Trophoblast cell (in vitro differentiated cells and primary cell): ENCODE data around the gene CHD6.
A peak's percentile ranks its signal among the peaks of the same experiment; 100 is the strongest.

Source experiments
- DNase-seq, 2 donors: peaks; one replicate each; pipeline ENCODE4 v3.0.0-alpha.2; 2016
- H2AFZ ChIP-seq: 2 replicates; pipeline ENCODE4 v1.6.1; 2013; ENCODE audit warnings: low read length, moderate library complexity, mild to moderate bottlenecking; ENCODE audit not compliant: insufficient read depth, poor library complexity
- H2AK5ac ChIP-seq: 2 replicates; pipeline ENCODE4 v1.6.1; 2013; ENCODE audit warnings: mild to moderate bottlenecking, low read length
- H2BK120ac ChIP-seq: 2 replicates; pipeline ENCODE4 v1.6.1; 2013; ENCODE audit warnings: low read length, mild to moderate bottlenecking, moderate library complexity; ENCODE audit not compliant: insufficient read depth, poor library complexity
- H2BK12ac ChIP-seq: 2 replicates; pipeline ENCODE4 v1.6.1; 2013; ENCODE audit warnings: mild to moderate bottlenecking, low read length, moderate library complexity
- H2BK5ac ChIP-seq: 2 replicates; pipeline ENCODE4 v1.6.1; 2013; ENCODE audit warnings: low read length, low read depth, moderate library complexity, mild to moderate bottlenecking; ENCODE audit not compliant: poor library complexity
- H3K14ac ChIP-seq: 2 replicates; pipeline ENCODE4 v1.6.1; 2013; ENCODE audit warnings: mild to moderate bottlenecking, low read length
- H3K18ac ChIP-seq: 2 replicates; pipeline ENCODE4 v1.6.1; 2013; ENCODE audit warnings: mild to moderate bottlenecking, low read length
- H3K23ac ChIP-seq: 2 replicates; pipeline ENCODE4 v1.6.1; 2013; ENCODE audit warnings: low read length
- H3K27ac ChIP-seq: 2 replicates; pipeline ENCODE4 v1.5.1; 2013; ENCODE audit warnings: low read depth, mild to moderate bottlenecking, inconsistent platforms, low read length, moderate library complexity
- H3K27me3 ChIP-seq: 2 replicates; pipeline ENCODE4 v1.6.1; 2013; ENCODE audit warnings: inconsistent platforms, mild to moderate bottlenecking, low read length, moderate library complexity; ENCODE audit not compliant: insufficient read depth
- H3K36me3 ChIP-seq, 2 experiments: 1 replicate in 1 of 2; 2 replicates in 1 of 2; pipeline ENCODE4 v1.6.1; 2013; ENCODE audit warnings: low read length in 2 of 2, mild to moderate bottlenecking in 2 of 2, moderate library complexity in 1 of 2; ENCODE audit not compliant: insufficient read depth in 2 of 2, control insufficient read depth in 1 of 2
- H3K4ac ChIP-seq: 2 replicates; pipeline ENCODE4 v1.6.1; 2013; ENCODE audit warnings: low read depth, mild to moderate bottlenecking, low read length, moderate library complexity
- H3K4me1 ChIP-seq, 2 experiments: 1 replicate in 1 of 2; 2 replicates in 1 of 2; pipeline ENCODE4 v1.6.1; 2013; ENCODE audit warnings: low read length in 2 of 2, mild to moderate bottlenecking in 2 of 2, moderate library complexity in 1 of 2; ENCODE audit not compliant: insufficient read depth in 2 of 2, control insufficient read depth in 1 of 2
- H3K4me2 ChIP-seq: 2 replicates; pipeline ENCODE4 v1.6.1; 2013; ENCODE audit warnings: inconsistent platforms, mild to moderate bottlenecking, low read length, moderate library complexity
- H3K4me3 ChIP-seq: 2 replicates; pipeline ENCODE4 v1.5.1; 2013; ENCODE audit warnings: mild to moderate bottlenecking, low read depth, low read length, inconsistent platforms
- H3K79me1 ChIP-seq: one replicate; pipeline ENCODE4 v1.6.1; 2013; ENCODE audit warnings: low read length
- H3K79me2 ChIP-seq: 2 replicates; pipeline ENCODE4 v1.6.1; 2013; ENCODE audit warnings: low read length, mild to moderate bottlenecking; ENCODE audit not compliant: control insufficient read depth, insufficient read depth, poor library complexity
- H3K9ac ChIP-seq: 2 replicates; pipeline ENCODE4 v1.6.1; 2013; ENCODE audit warnings: mild to moderate bottlenecking, low read length
- H3K9me3 ChIP-seq: 2 replicates; pipeline ENCODE4 v1.6.1; 2013; ENCODE audit warnings: low read depth, mild to moderate bottlenecking, control low read depth, inconsistent platforms, low read length; ENCODE audit not compliant: insufficient read depth
- H4K12ac ChIP-seq: 2 replicates; pipeline ENCODE4 v1.6.1; 2013; ENCODE audit warnings: low read depth, mild to moderate bottlenecking, low read length, moderate library complexity
- H4K8ac ChIP-seq: 2 replicates; pipeline ENCODE4 v1.6.1; 2013; ENCODE audit warnings: low read depth, mild to moderate bottlenecking, low read length, moderate library complexity
- H4K91ac ChIP-seq: one replicate; pipeline ENCODE4 v1.6.1; 2013; ENCODE audit warnings: low read depth, mild to moderate bottlenecking, low read length, moderate library complexity
- WGBS: extraction: QIAGEN DNeasy Blood & Tissue Kit; methylation state at CpG from one replicate; pipeline ENCODE4 v1.1.7; 2013; ENCODE audit warnings: missing lambda C conversion rate; ENCODE audit not compliant: insufficient read length, insufficient coverage; ENCODE audit errors: extremely low coverage; 5-methylcytosine and 5-hydroxymethylcytosine counted together

Gene CHD6

DNA sequence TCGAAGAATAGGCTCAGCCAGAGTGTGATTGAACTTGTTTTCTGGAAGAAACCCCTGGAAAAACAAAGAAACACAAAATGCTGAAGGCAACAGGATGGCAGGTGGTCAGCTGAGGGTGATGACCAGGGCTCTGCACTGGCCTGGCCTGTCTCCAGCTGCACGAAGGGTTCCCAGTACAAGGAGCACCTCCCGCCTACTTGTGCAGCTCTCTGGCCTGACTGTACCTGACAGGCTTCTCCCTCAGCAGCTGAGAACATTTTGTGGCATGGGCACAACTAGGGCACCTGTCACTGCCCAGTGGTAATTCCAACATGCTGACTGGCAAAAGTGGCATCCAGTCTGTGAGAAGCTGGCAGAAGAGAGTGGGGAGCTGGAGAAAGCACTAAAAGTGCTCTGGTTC is 212.7 kb downstream of the CHD6 start:
- WGBS, result no CpG with 5 or more reads among the region's 3 CpGs

GRCh38 chr20:41403604-41404003 is 214.6 kb downstream of the CHD6 start:
- no peaks in the 10 kb centered on the region for H3K79me2 ChIP-seq
- no peaks in the 10 kb centered on the region for H3K27me3 ChIP-seq
- H3K9me3 ChIP-seq, result peaks cover 1% of the 10 kb centered on the region
- H3K4me3 ChIP-seq, result no peak overlapping the region
- no peak overlapping the region for H4K8ac ChIP-seq
- H3K4me2 ChIP-seq, result no peak overlapping the region
- H2AFZ ChIP-seq, result no peak overlapping the region
- H3K27ac ChIP-seq, result no peak overlapping the region
- H3K23ac ChIP-seq, result no peak overlapping the region
- no peak overlapping the region for H2BK120ac ChIP-seq
- H2BK12ac ChIP-seq, result no peak overlapping the region
- no peak overlapping the region for H3K4ac ChIP-seq
- no peak overlapping the region for H2BK5ac ChIP-seq
- H3K14ac ChIP-seq, result no peak overlapping the region
- H3K36me3 ChIP-seq, result peaks cover 18 to 34% of the 10 kb centered on the region in 2 experiments
- DNase-seq, result no peak
- WGBS, result no CpG with 5 or more reads among the region's 12 CpGs
- H4K91ac ChIP-seq, result no peak overlapping the region
- H3K9ac ChIP-seq, result no peak overlapping the region
- no peak overlapping the region for H4K12ac ChIP-seq
- H3K79me1 ChIP-seq, result peaks cover 4% of the 10 kb centered on the region
- H2AK5ac ChIP-seq, result no peak overlapping the region
- H3K18ac ChIP-seq, result no peak overlapping the region
- H3K4me1 ChIP-seq, result peaks cover 12 to 17% of the 10 kb centered on the region in 2 experiments

More for the DNA sequence above, 212.7 kb downstream of the CHD6 start:
- no peak overlapping the region for H4K8ac ChIP-seq
- H4K91ac ChIP-seq, result no peak overlapping the region
- H3K9ac ChIP-seq, result no peak overlapping the region
- no peaks in the 10 kb centered on the region for H3K27me3 ChIP-seq
- no peak overlapping the region for H3K4ac ChIP-seq
- no peak overlapping the region for H2BK5ac ChIP-seq
- H2AK5ac ChIP-seq, result no peak overlapping the region
- H3K79me2 ChIP-seq, result no peaks in the 10 kb centered on the region
- no peak overlapping the region for H2BK12ac ChIP-seq
- H4K12ac ChIP-seq, result no peak overlapping the region
- H3K4me2 ChIP-seq, result no peak overlapping the region
- H2BK120ac ChIP-seq, result no peak overlapping the region
- H3K14ac ChIP-seq, result no peak overlapping the region
- no peak overlapping the region for H3K23ac ChIP-seq
- H3K4me3 ChIP-seq, result no peak overlapping the region
- DNase-seq, result no peak
- peaks cover 1% of the 10 kb centered on the region for H3K9me3 ChIP-seq
- no peaks in the 10 kb centered on the region for H3K79me1 ChIP-seq
- H3K27ac ChIP-seq, result no peak overlapping the region
- H3K18ac ChIP-seq, result no peak overlapping the region
- peaks cover 22 to 48% of the 10 kb centered on the region in 2 experiments for H3K36me3 ChIP-seq
- no peak overlapping the region for H2AFZ ChIP-seq
- peaks cover 9 to 12% of the 10 kb centered on the region in 2 experiments for H3K4me1 ChIP-seq

DNA sequence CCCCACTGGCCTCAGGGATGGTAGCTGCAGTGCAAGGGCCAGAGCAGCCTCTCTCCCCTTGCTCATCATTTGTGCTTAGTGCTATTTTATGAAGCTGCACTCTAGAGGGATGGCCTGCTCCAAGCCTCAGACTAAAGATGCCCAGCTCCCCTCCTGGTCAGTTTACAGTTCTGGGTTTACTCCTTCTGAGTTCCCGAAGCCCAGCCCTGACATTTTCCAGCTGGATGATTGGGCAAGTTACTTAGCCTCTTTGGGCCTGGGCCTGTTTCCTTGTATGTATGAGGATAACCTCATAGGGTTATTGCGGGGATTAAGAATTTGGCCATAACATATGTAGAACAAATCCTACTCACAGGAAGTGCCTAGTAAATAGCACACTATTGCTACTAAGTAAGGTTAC is 219.8 kb downstream of the CHD6 start:
- no peak for DNase-seq
- Histone ChIP-seq H3K14ac (no peak overlapping the region), H4K12ac (no peak overlapping the region), H3K4me2 (no peak overlapping the region), H3K9ac (no peak overlapping the region), H3K79me2 (no peaks in the 10 kb centered on the region), H2BK12ac (peak overlapping the region; percentile 29), H2BK120ac (no peak overlapping the region), H3K4me3 (no peak overlapping the region), H3K18ac (no peak overlapping the region), H3K9me3 (peaks cover under 1% of the 10 kb centered on the region), H2AK5ac (peak overlapping the region; percentile 9), H3K4ac (no peak overlapping the region), H2BK5ac (no peak overlapping the region), H4K8ac (no peak overlapping the region), H3K4me1 (peaks cover 32 to 33% of the 10 kb centered on the region in 2 experiments), H4K91ac (no peak overlapping the region), H2AFZ (no peak overlapping the region), H3K27ac (no peak overlapping the region), H3K27me3 (no peaks in the 10 kb centered on the region), H3K79me1 (peaks cover 24% of the 10 kb centered on the region), H3K23ac (no peak overlapping the region), H3K36me3 (peaks cover 0 to 2% of the 10 kb centered on the region in 2 experiments)
- WGBS, result no CpG with 5 or more reads among the region's 2 CpGs

DNA sequence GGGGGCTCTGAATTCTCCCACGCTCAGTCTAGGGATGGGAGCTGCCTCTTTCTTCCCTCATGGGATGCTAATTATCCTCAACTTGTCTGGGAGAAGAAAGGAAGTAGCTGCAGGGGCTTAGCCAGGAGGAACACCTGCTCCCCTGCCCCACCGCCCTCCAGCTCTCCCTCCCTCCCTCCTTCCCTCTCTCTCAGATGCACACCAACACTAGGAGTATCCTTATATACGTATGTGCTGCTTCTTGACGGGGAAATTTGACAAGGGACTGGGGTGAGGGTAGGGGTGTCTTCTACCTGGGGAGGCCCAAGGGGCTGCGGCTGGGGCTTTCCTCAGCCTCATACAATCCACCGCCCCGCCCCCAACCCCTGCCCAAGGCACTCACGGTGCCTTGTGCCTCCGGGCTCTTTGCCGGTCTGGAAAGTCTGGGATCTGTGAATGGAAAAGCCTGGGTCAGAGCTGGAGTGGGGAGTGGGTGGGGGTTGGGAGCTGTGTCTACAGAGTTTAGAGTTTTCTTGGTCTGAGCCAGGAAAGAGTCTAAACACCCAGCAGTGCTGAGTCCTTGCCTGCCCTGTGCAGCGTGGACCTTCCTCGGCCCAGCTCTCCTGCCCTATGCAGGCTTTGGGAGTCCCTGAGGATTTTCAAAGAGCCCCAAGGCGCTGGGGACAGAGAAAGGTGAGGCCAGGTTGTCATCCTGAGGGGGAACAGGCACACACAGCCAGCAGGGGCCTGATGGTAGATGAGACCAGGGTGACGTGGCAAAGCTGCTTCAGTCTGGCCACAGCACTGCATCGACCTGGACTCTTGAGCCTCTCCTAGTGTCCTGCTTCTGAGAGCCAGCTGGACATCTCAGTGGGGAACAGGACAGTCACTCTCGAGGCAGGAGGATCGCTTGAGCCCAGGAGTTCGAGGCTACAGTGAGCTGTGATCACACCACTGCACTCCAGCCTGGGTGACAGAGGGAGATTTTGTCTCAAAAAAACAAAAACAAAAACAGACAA is 222.2 kb downstream of the CHD6 start:
- DNase-seq, result peak; percentile 23 to 35
- Histone ChIP-seq H2BK120ac (peak overlapping the region; percentile 40), H3K36me3 (no peaks in the 10 kb centered on the region), H2AK5ac (no peak overlapping the region), H3K79me1 (peaks cover 33% of the 10 kb centered on the region), H3K14ac (no peak overlapping the region), H2BK12ac (peak overlapping the region; percentile 32), H3K79me2 (no peaks in the 10 kb centered on the region), H2BK5ac (peak overlapping the region; percentile 62), H3K9ac (no peak overlapping the region), H3K27me3 (no peaks in the 10 kb centered on the region), H3K23ac (no peak overlapping the region), H3K4me2 (peak overlapping the region; percentile 34), H4K8ac (no peak overlapping the region), H4K91ac (peak overlapping the region; percentile 45), H3K9me3 (peaks cover 1% of the 10 kb centered on the region), H3K4ac (no peak overlapping the region), H3K27ac (peak overlapping the region; percentile 63), H2AFZ (no peak overlapping the region), H4K12ac (no peak overlapping the region), H3K18ac (peak overlapping the region; percentile 25), H3K4me1 (peaks cover 43 to 45% of the 10 kb centered on the region in 2 experiments), H3K4me3 (no peak overlapping the region)
- WGBS, result no CpG with 5 or more reads among the region's 18 CpGs
